IMR-90 (cell line): ENCODE measurements around the gene BTAF1.

Experiments used
- FOS ChIP-seq: fragments of 150-350 bp; IDR thresholded peaks from 2 replicates; pipeline ENCODE4 v1.6.1; 2016; ENCODE audit warnings: low read depth, low read length
- POLR2A ChIP-seq: IDR thresholded peaks from 2 replicates; pipeline ENCODE4 v1.6.1; 2012; ENCODE audit warnings: mild to moderate bottlenecking, low read depth, low read length
- RAD21 ChIP-seq: IDR thresholded peaks from 2 replicates; pipeline ENCODE4 v1.6.1; 2012; ENCODE audit warnings: low read length, improper control_type of control experiment
- SMC3 ChIP-seq: fragments of 150-350 bp; IDR thresholded peaks from 2 replicates; pipeline ENCODE4 v1.6.1; 2016; ENCODE audit warnings: low read depth, mild to moderate bottlenecking, antibody characterized with exemption, low read length, moderate library complexity
- TF ChIP-seq, protein P1 (sequence below): conservative IDR thresholded peaks from 2 replicates; pipeline ENCODE4 v1.5.1; 2012; ENCODE audit warnings: mild to moderate bottlenecking, low read depth, low read length, improper control_type of control experiment

- TF ChIP-seq, protein P1, sequence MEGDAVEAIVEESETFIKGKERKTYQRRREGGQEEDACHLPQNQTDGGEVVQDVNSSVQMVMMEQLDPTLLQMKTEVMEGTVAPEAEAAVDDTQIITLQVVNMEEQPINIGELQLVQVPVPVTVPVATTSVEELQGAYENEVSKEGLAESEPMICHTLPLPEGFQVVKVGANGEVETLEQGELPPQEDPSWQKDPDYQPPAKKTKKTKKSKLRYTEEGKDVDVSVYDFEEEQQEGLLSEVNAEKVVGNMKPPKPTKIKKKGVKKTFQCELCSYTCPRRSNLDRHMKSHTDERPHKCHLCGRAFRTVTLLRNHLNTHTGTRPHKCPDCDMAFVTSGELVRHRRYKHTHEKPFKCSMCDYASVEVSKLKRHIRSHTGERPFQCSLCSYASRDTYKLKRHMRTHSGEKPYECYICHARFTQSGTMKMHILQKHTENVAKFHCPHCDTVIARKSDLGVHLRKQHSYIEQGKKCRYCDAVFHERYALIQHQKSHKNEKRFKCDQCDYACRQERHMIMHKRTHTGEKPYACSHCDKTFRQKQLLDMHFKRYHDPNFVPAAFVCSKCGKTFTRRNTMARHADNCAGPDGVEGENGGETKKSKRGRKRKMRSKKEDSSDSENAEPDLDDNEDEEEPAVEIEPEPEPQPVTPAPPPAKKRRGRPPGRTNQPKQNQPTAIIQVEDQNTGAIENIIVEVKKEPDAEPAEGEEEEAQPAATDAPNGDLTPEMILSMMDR, result no peak
- TF ChIP-seq POLR2A, result no peak
- no peak for TF ChIP-seq RAD21
- no peak for TF ChIP-seq SMC3
- TF ChIP-seq FOS, result no peak
Observed at GRCh38 chr10:92042541-92042940, 119.0 kb downstream of the BTAF1 start.
